Heart left ventricle (tissue), 16 donors: ENCODE results near the gene PLEKHG3. TPM values are rescaled to one million over a fixed set of nuclear protein-coding genes. Genes with fewer than 3 reads are reported as not detected.

Source experiments
- ATAC-seq, 4 donors: fragments of 200-7000 bp; cut with Tn5 transposase; one replicate each; pipeline ENCODE4 v1.9.1; 2020 to 2022; ENCODE audit warnings: moderate library complexity in 4 of 4, mild to moderate bottlenecking in 3 of 4, moderate number of reproducible peaks in 1 of 4
- DNase-seq, 5 donors: peaks; one replicate each; pipeline ENCODE4 v3.0.0-alpha.2; 2020
- H3K27ac ChIP-seq, 12 donors: fragments of 200-600 bp; sonication (generic) in 4 of 12; one replicate each; pipeline versions ENCODE4 v1.5.0 to v1.8.0; 2016 to 2022; ENCODE audit warnings: mild to moderate bottlenecking in 2 of 12
- H3K27me3 ChIP-seq, 9 donors: fragments of 200-600 bp; sonication (generic) in 2 of 9; one replicate each; pipeline versions ENCODE4 v1.5.1 to v1.8.0; 2016 to 2022; ENCODE audit warnings: mild to moderate bottlenecking in 3 of 9
- H3K36me3 ChIP-seq, 9 donors: fragments of 200-600 bp; sonication (generic) in 2 of 9; one replicate each; pipeline versions ENCODE4 v1.5.0 to v1.8.0; 2018 to 2022; ENCODE audit warnings: mild to moderate bottlenecking in 2 of 9
- H3K4me1 ChIP-seq, 12 donors: fragments of 200-600 bp; sonication (generic) in 4 of 12; one replicate each; pipeline versions ENCODE4 v1.5.0 to v1.8.0; 2016 to 2022; ENCODE audit warnings: mild to moderate bottlenecking in 3 of 12
- H3K4me3 ChIP-seq, 12 donors: fragments of 200-600 bp; sonication (generic) in 4 of 12; one replicate each; pipeline versions ENCODE4 v1.5.0 to v1.8.0; 2017 to 2022; ENCODE audit warnings: mild to moderate bottlenecking in 9 of 12, moderate library complexity in 4 of 12
- H3K9me3 ChIP-seq, 12 donors: fragments of 200-600 bp; sonication (generic) in 4 of 12; one replicate each; pipeline versions ENCODE4 v1.5.0 to v1.8.0; 2016 to 2022; ENCODE audit warnings: mild to moderate bottlenecking in 1 of 12
- CTCF ChIP-seq, 12 donors: fragments of 200-600 bp; sonication (generic) in 4 of 12; IDR thresholded peaks; one replicate each; pipeline versions ENCODE4 v1.5.0 to v1.8.0; 2018 to 2022; ENCODE audit warnings: antibody characterized with exemption in 12 of 12, mild to moderate bottlenecking in 5 of 12
- POLR2A ChIP-seq, 2 donors: fragments of 450-650 bp; IDR thresholded peaks; one replicate each; pipeline ENCODE4 v1.6.1; 2017; ENCODE audit warnings: antibody characterized with exemption in 2 of 2, mild to moderate bottlenecking in 2 of 2, moderate library complexity in 2 of 2
- WGBS, 4 donors: extraction: QIAGEN DNeasy Blood & Tissue Kit in 2 of 4; methylation state at CpG; one replicate each; pipeline versions ENCODE4 v1.1.5 to v1.1.7; 2013 to 2018; 5-methylcytosine and 5-hydroxymethylcytosine counted together
- intact Hi-C, 10 donors: fragments of 100-400 bp; cut with DNase I; formaldehyde crosslinking; loops; one replicate each; pipeline versions ENCODE4 v1.11.1 to v1.14.2; 2022
- polyA plus RNA-seq, 2 donors: library from polyadenylated mRNA; stranded (reverse); fragments of 200-250 nt; gene quantifications; one replicate each; pipeline ENCODE4 v1.2.3, GENCODE V29; 2013
- total RNA-seq, 9 donors: library from RNA; depleted of rRNA in 2 of 9; stranded (reverse); fragments of >200 nt in 2 of 9; fragmentation: NEBNext Ultra II Directional in 3 of 9; extraction: Animal tissue kit (Norgen Biotek cat#: 25700) in 3 of 9; gene quantifications; one replicate each; pipeline versions ENCODE4 v1.1.0 to v1.2.4, GENCODE V29; 2016 to 2023
- donor health status: ischemic (EF 13 %, LVEDD 7.1; RV severe dilation, severe dysfunction).
- donor health status: healthy with polysubstance abuse.
- donor health status: DM: no; HTN: yes; CAD: no.
- donor health status: DM: no; HTN: no; CAD: no.
- donor health status: ischemic (EF 25% LVEDD 6.9; RV normal size, moderate dysfunction).
- donor health status: ischemic (EF 25% LVEDD 5.7; RV mildly dilated, moderate dysfunction).
- donor health status: healthy.
- donor health status: DM: yes; HTN: yes; CAD: no.
- donor health status: ischemic (EF 35%, LVEDD 5.7; RV mildly dilated, moderate dysfunction).
- donor health status: nonischemic (EF 11% LVEDD 7.7; RV severe dilation, severe dysfunction).
- donor health status: DM: yes; HTN: yes; CAD: no.
- donor health status: PGD.
- donor health status: ischemic (EF 29% LVEDD 5.4; RV normal size, mild dysfunction).
- donor health status: nonischemic (EF 23%, LVEDD 6.1; RV moderate dilation, normal function).

The PLEKHG3 gene
- total and polyA plus RNA-seq, 11 donors = 7.0 to 34.3 (median 17.8) TPM

- WGBS, 4 donors = 87 to 92% (median 91%) methylated on average over 16 to 18 of the region's 18 CpGs
- intact Hi-C loops = no loop called here
- Histone ChIP-seq H3K27ac (no peak overlapping the region), H3K4me1 (no peaks in the 10 kb centered on the region), H3K4me3 (no peak overlapping the region), H3K36me3 (peaks cover 0 to 65% (median 37%) of the 10 kb centered on the region in 9 donors), H3K9me3 (no peaks in the 10 kb centered on the region), H3K27me3 (no peaks in the 10 kb centered on the region)
- DNase-seq (peak in 1 of 5 donors; percentile 24), ATAC-seq (peak in 1 of 4 donors; percentile 8)
- TF ChIP-seq CTCF (IDR thresholded peaks at IDR 0.05) (no peak), POLR2A (IDR thresholded peaks at IDR 0.05) (no peak)
These were observed 66.5 kb downstream of the PLEKHG3 start for GRCh38 chr14:64770751-64771150.

DNA sequence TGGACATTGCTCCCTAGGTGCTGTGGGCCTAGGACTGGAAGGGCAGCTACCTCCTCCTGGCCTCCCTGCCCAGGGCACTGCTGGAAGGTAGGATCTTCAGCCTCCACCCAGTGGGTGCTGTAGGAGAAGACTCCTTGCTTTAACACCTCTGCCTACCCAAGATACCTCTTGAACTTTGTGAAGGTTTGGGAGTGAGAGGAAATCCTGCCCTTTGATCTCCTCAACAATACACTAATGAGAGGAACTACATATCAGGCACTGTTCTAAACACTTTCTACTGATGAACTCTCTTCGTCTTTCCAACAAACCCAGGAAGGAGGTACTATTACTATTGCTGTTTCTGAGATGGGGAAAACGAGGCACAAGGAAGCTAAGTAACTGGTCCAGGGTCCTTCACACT is 66.9 kb downstream of the PLEKHG3 start:
- no peak for ATAC-seq
- TF ChIP-seq CTCF (IDR thresholded peaks at IDR 0.05) = no peak
- no peak for TF ChIP-seq POLR2A (IDR thresholded peaks at IDR 0.05)
- 68 to 70% (median 69%) methylated on average over 2 of the region's 2 CpGs for WGBS, 4 donors
- Histone ChIP-seq H3K27me3 (no peaks in the 10 kb centered on the region), H3K4me3 (no peak overlapping the region), H3K9me3 (no peaks in the 10 kb centered on the region), H3K27ac (no peak overlapping the region), H3K4me1 (no peaks in the 10 kb centered on the region), H3K36me3 (peaks cover 0 to 65% (median 37%) of the 10 kb centered on the region in 9 donors)
- intact Hi-C loops = no loop called here
- no peak for DNase-seq

GRCh38 chr14:64772397-64772950 is 68.2 kb downstream of the PLEKHG3 start:
- H3K4me1 ChIP-seq = peaks cover 0 to 10% (median 4%) of the 10 kb centered on the region in 12 donors
- DNase-seq (peak in 1 of 5 donors; percentile 18), ATAC-seq (no peak)
- no peaks in the 10 kb centered on the region for H3K27me3 ChIP-seq
- peaks cover 0 to 65% (median 37%) of the 10 kb centered on the region in 9 donors for H3K36me3 ChIP-seq
- H3K9me3 ChIP-seq = no peaks in the 10 kb centered on the region
- WGBS, 4 donors = 94 to 96% (median 95%) methylated on average over 36 of the region's 36 CpGs
- intact Hi-C loops = no loop called here
- H3K4me3 ChIP-seq = no peak overlapping the region
- TF ChIP-seq POLR2A (IDR thresholded peaks at IDR 0.05) = no peak
- no peak for TF ChIP-seq CTCF (IDR thresholded peaks at IDR 0.05)
- H3K27ac ChIP-seq = no peak overlapping the region

GRCh38 chr14:64773046-64773445 is 68.8 kb downstream of the PLEKHG3 start:
- ATAC-seq = no peak

More at GRCh38 chr14:64773046-64773445, 68.8 kb downstream of the PLEKHG3 start:
- 96 to 97% (median 97%) methylated on average over 14 to 18 of the region's 18 CpGs for WGBS, 4 donors
- TF ChIP-seq CTCF (IDR thresholded peaks at IDR 0.05) = no peak
- no peak for TF ChIP-seq POLR2A (IDR thresholded peaks at IDR 0.05)
- Histone ChIP-seq H3K27ac (no peak overlapping the region), H3K36me3 (peaks cover 0 to 60% (median 35%) of the 10 kb centered on the region in 9 donors), H3K27me3 (no peaks in the 10 kb centered on the region), H3K4me1 (peaks cover 0 to 15% (median 9%) of the 10 kb centered on the region in 12 donors), H3K9me3 (no peaks in the 10 kb centered on the region), H3K4me3 (no peak overlapping the region)
- no peak for DNase-seq
- intact Hi-C loops = no loop called here
